ENCODE data around the gene EFL1. TPM values are rescaled to one million over a fixed set of nuclear protein-coding genes. Genes with fewer than 3 reads are reported as not detected.
A peak's percentile ranks its signal among the peaks of the same experiment; 100 is the strongest.
"Not testable (repeated sequence)": the region's sequence is repeated elsewhere in the genome, so short reads cannot be mapped to it uniquely, and the experiment has no call there.

The EFL1 gene
- total RNA-seq, result 10 to 100 TPM; 28.7 to 42.9 (median 33.1) TPM
- long read RNA-seq, donor 1, transcript EFL1-201 (20 exons, 3,675 nt), result major isoform, 24 of 30 reads
- long read RNA-seq, donor 1, partial matches to known transcripts, result 0 of 30 reads
- long read RNA-seq, donor 1, other reads (novel, unspliced or antisense), result 5 of 30 reads
- long read RNA-seq, donor 2, partial matches to known transcripts, result 7 of 13 reads
- long read RNA-seq, donor 2, other reads (novel, unspliced or antisense), result 2 of 13 reads

- DNase-seq, result peak; percentile 97
- Histone ChIP-seq H3K4me3 (peak within 1 kb of the TSS; percentile 66), H3K36me3 (ENCODE audit: low read depth) (no peaks in the 10 kb centered on the region), H3K9me3 (no peaks in the 10 kb centered on the region), H3K4me1 (ENCODE audit: low read depth) (peaks cover 16% of the 10 kb centered on the region)
- intact Hi-C loops (cut with DNase I, micrococcal nuclease), result no loop called here
- TF ChIP-seq CTCF (IDR thresholded peaks at IDR 0.05), result no peak
- peak; percentile 98 for ATAC-seq
These were observed at the start of gene EFL1, which contains the start of gene SAXO2 for GRCh38 chr15:82262422-82263026. Gene EFL1, minus strand, starts transcription at chr15:82262734. Its CDS starts 956 bp downstream, at chr15:82261778. Gene SAXO2, plus strand, starts transcription at chr15:82262818. Its CDS starts 62 bp downstream, at chr15:82262880.

DNA sequence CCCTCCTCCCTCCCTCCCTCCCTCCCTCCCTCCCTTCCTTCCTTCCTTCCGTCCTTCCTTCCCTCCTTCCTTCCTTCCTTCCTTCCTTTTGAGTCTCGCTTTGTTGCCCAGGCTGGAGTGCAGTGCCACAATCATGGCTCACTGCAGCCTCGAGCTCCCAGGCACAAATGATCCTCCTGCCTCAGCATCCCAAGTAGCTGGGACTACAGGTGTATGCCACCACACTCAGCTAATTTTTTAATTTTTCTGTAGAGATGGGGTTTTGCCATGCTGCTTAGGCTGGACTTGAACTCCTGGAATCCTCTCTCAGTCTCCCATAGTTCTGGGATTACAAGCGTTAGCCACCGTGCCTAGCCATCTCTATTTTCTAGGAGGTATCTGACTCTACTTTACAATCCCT lies 48.8 kb upstream of the EFL1 start:
- H3K4me1 ChIP-seq (ENCODE audit: low read depth); H3K4me3 ChIP-seq; DNase-seq; H3K36me3 ChIP-seq (ENCODE audit: low read depth); H3K9me3 ChIP-seq; intact Hi-C loops (cut with DNase I, micrococcal nuclease); ATAC-seq: not testable (repeated sequence)

DNA sequence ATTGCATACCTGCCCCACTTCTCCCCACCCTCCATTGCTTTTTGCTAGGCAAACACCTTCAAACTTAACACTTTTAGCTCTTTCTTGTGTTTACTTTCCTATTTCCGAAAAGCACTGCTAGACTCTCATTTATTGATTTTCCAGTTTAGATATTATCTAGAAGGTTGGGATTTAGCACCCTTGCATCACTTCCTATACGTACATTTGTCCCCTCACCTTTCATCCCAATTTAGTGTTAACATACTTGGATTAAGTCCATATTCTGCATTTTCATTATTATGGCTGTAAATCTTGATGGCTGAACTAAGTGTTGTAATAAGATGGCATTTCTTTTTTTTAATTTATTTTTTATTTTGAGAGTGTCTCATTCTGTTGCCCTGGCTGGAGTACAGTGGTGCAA lies 47.3 kb upstream of the EFL1 start:
- Histone ChIP-seq H3K9me3 (no peaks in the 10 kb centered on the region), H3K4me1 (ENCODE audit: low read depth) (no peaks in the 10 kb centered on the region), H3K4me3 (no peak overlapping the region), H3K36me3 (ENCODE audit: low read depth) (no peaks in the 10 kb centered on the region)
- ATAC-seq (no peak), DNase-seq (no peak)
- TF ChIP-seq CTCF (IDR thresholded peaks at IDR 0.05), result no peak
- intact Hi-C loops (cut with DNase I, micrococcal nuclease), result no loop called here

DNA sequence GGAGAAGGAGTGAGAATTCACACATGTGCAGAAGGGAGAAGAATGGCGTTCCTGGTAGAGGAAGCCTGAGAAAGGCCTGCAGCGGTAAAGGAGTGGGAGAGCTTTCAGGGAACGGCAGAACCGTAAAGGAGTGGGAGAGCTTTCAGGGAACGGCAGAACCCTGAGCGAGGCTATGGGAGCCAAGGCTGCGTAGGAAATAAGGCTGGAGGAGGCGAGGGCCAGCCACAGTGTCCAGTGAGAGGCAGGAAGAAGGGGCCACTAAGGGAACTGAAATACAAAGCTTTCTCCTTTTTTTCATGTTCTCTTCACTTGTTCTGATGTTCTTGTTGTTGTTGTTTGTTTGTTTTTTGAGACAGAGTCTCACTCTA lies 45.2 kb upstream of the EFL1 start:
- DNase-seq (no peak), ATAC-seq (no peak)
- Histone ChIP-seq H3K4me1 (ENCODE audit: low read depth) (no peaks in the 10 kb centered on the region), H3K36me3 (ENCODE audit: low read depth) (no peaks in the 10 kb centered on the region), H3K9me3 (no peaks in the 10 kb centered on the region), H3K4me3 (no peak overlapping the region)
- no peak for TF ChIP-seq CTCF (IDR thresholded peaks at IDR 0.05)
- intact Hi-C loops (cut with DNase I, micrococcal nuclease), result no loop called here

DNA sequence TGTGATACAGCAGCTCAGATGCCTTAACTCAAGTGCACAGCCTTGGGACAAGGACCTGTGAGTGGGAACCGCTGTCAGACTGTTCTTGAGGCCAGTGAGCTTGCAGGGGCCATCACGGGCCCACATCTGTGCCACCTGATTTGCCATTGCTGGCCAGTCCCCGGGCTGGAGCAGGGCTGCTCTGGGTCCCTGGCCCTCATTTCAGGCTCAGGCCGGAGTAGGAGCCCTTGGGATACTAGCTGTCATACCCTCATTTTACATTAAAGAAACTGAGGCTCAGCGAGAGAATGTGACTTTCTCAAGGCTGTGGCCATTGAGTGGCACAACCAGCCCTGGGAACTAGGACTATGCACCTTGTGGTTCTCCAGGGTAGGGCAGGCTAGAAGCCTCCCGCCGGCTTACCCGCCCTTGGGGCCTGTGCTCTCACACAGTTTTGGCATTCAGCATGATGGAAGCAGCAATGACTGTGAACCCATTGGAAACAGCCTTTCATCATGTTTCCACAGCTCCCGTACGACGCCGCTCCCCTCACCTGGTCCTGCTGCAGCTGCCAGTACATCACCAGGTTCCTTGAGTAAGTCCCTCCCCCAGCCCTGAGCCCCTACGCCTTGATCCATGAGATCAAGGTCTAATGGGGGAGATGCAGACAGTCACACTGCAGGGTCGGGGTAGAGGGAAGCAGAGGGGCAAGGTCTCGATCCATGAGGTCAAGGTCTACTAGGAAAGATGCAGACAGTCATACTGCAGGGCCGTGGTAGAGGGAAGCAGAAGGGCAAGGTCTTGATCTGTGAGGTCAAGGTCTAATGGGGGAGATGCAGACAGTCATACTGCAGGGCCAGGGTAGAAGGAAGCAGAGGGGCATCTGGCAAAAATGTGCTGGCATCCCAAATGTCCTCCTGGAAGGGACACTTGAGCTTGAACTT lies 44.5 kb upstream of the EFL1 start:
- ATAC-seq, result no peak

More for the DNA sequence above, 44.5 kb upstream of the EFL1 start:
- H3K4me3 ChIP-seq, result no peak overlapping the region
- no peaks in the 10 kb centered on the region for H3K36me3 ChIP-seq (ENCODE audit: low read depth)
- TF ChIP-seq CTCF (IDR thresholded peaks at IDR 0.05), result no peak
- no peaks in the 10 kb centered on the region for H3K9me3 ChIP-seq
- H3K4me1 ChIP-seq (ENCODE audit: low read depth), result no peaks in the 10 kb centered on the region
- intact Hi-C loops (cut with DNase I, micrococcal nuclease), result no loop called here
- no peak for DNase-seq

Measured in mucosa of descending colon (tissue), 3 donors.